NCI-H2227 treated with DMSO at 0.1 percent for 48 hours (cell line): ENCODE results near the gene PIGL.
"Not testable (repeated sequence)": the region's sequence is repeated elsewhere in the genome, so short reads cannot be mapped to it uniquely, and the experiment has no call there.

Experiments used
- DNase-seq: peaks from one replicate; lab custom pipeline; 2025; lab: John Stamatoyannopoulos, UW

The PIGL gene

GRCh38 chr17:16216341-16217001, 539 bp upstream of the PIGL start:
- not testable (repeated sequence) for DNase-seq

DNA sequence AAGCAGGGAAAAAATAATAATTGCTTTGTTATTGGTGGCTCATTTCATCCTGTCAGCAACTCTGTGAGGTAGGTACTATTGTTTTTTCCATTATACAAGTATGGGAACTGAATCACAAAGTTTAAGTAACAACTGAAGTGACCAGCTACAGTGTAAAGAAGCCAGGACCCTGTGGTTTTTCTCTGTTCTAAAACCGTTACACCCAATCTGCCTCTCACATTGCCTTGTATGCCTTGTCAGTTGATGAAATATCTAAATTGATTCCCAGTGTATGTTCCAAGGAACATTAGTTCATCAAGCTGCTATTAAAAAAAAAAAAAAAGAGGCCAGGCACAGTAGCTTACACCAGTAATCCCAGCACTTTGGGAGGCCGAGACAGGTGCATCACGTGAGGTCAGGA, 5.4 kb downstream of the PIGL start:
- DNase-seq, result no peak

GRCh38 chr17:16229912-16230561, 13.0 kb downstream of the PIGL start:
- DNase-seq, result not testable (repeated sequence)

GRCh38 chr17:16232391-16232790, 15.4 kb downstream of the PIGL start:
- no peak for DNase-seq

DNA sequence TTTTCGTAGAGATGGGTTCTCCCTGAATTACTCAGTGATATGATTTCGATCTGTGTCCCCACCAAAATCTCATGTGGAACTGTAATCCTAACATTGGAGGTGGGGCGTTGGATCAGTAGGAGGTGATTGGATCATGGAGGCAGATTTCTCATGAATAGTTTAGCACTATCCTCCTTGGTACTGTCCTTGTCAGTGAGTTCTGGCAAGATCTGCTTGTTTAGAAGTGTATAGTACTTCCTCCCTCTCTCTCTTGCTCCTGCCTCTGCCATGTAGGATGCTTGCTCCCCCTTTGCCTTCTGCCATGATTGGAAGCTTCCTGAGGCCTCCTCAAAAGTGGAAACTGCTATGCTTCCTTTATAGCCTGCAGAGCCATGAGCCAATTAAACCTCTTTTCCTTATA, 22.9 kb downstream of the PIGL start:
- DNase-seq, result no peak

DNA sequence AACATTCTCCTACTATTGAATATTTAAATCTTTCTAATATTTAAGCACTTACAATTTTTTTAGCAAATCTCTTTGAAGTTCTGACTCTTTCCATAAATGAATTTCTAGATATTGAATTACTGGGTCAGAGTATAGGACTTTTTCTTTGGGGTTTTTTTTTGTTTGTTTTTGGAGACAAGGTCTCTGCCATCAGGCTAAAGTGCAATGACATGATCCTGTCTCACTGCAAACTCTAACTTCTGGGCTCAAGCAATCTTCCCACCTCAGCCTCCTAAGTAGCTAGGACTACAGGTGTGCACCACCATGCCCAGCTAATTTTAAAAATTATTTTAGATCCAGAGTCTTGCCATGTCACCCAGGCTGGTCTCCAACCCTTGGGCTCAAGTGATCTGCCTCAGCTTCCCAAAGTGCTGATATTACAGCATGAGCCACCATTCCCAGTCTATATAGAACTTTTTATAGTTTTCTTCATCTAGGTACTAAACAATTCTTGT, 24.9 kb downstream of the PIGL start:
- no peak for DNase-seq

GRCh38 chr17:16243385-16243784, 26.4 kb downstream of the PIGL start:
- DNase-seq, result no peak

DNA sequence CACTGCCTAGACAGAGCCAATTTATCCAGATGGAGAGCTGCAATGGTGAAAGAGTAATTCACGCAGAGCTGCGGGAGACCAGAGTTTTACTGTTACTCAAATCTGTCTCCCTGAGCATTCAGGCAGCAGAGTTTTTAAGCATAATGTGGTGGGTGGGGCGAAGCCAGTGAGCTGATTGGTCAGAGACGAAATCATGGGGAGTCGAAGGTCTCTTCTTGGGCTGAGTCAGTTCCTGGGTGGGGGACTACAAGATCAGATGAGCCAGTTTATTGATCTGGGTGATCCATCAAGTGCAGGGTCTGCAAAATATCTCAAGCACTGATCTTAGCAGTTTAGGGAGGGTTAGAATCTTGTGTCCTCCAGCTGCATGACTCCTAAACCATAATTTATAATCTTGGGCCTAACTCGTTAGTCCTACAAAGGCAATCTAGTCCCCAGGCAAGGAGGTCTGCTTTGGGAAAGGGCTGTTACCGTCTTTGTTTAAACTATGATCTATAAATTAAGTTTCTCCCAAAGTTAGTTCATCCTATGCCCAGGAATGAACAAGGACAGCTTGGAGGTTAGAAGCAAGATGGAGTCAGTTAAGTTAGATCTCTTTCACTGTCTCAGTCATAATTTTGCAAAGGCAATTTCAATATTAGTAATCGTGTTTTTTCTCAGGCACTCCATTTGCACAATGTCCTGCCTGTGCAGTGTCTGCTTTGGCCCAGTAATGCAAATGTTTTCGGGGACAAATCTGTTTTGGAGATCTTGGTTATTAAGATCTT, 27.0 kb downstream of the PIGL start:
- DNase-seq, result no peak

- DNase-seq, result no peak
These were observed 30.6 kb downstream of the PIGL start for GRCh38 chr17:16247586-16247984.

GRCh38 chr17:16250635-16251034, 33.6 kb downstream of the PIGL start:
- DNase-seq, result no peak

DNA sequence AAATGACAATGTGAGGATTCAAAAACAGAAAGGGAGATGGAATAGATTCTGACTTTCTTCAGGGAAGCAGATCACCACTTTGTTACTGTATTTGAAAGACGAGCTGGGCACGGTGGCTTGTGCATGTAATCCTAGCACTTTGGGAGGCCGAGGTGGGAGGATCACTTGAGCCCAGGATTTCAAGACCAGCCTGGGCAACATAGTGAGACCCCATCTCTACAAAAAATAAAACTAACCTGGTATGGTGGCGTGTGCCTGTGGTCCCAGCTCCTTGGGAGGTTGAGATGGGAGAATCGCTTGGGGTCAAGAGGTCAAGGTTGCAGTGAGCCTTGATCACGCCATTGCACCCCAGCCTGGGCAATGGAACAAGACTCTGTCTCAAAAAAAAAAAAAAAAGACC, 34.0 kb downstream of the PIGL start:
- no peak for DNase-seq

DNA sequence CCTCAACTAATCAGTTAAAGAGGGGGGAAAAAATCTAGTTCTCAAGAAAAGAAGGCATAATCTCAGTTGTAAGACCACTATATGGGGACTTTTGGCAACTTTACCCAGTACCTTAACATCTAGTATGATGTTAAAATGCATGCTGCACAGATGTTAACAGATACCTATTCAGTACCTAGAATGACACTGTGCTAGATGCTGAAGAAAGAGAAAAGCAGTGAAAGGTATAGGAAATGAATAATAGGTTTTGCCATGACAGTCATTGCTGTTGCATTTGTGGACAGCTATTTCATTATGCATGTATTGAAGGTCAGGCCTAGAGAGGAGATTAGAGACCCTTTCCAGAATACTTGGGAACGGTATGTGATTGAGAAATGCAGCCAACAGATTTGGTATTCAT, 34.5 kb downstream of the PIGL start:
- no peak for DNase-seq

DNA sequence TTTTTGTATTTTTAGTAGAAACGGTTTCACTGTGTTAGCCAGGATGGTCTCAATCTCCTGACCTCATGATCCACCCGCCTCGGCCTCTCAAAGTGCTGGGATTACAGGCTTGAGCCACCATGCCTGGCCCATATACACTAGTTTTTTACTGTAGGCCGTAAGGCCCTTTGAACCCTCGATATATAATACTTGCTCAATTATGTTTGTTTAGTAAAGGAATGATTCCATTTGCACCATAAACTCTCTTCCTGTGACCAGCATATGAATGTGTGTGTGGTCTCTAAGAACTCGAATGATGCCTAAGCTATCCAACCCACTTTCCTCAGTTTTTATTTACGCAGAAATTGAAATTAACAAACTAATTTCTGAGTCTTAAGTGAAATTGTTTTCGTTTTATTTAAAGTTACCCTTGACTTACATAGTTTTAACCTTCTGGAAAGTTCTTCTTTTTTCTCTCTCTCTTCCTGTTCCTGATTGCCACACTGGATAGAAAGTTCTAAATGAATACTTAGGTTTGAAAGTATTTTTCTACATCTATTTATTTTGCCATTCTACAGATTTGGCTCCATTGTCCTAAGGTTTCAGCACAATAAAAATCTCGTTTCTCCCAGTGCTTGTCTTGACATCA, 37.9 kb downstream of the PIGL start:
- DNase-seq, result no peak

DNA sequence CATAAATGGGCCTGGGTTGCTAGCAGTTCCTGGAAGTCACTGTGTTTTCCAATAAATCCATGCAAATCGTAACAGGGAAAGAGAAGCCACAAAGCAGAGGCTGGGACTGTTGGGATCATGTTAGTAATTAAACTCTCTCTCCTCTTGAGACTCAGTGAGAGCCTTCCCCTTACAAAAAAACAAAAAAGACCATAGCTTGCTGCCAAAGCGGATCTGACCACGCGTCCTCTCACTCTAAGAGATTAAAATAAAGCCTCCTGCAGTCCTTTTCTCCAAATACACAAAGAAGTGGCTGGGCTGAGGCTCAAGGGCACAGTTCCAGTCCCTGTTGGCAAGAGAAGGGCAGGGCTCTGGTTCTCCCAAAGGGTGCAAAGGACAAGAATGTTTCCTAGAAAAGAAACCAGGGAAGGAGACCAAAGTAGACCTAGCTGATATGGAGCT, 38.5 kb downstream of the PIGL start:
- DNase-seq, result no peak

GRCh38 chr17:16258901-16259300, 41.9 kb downstream of the PIGL start:
- no peak for DNase-seq

- DNase-seq, result no peak
These were observed 42.9 kb downstream of the PIGL start for GRCh38 chr17:16259926-16260325.

DNA sequence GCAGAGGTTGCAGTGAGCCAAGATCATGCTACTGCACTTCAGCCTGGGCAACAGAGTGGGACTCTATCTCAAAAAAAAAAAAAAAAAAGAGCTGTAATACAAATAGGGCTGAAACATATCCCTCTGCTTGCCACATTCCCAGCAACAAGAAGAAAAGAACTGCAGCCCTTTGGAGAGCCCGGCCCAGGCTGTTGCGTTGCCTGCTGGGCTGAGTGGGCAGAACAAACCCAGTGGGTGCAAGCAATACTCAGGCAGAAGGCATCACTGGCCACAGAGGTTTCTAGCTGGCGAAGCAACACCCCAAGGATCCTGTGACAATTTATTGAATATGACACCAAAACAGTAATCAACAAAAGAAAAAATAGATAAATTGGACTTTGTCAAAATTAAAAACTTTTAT, 44.0 kb downstream of the PIGL start:
- no peak for DNase-seq

DNA sequence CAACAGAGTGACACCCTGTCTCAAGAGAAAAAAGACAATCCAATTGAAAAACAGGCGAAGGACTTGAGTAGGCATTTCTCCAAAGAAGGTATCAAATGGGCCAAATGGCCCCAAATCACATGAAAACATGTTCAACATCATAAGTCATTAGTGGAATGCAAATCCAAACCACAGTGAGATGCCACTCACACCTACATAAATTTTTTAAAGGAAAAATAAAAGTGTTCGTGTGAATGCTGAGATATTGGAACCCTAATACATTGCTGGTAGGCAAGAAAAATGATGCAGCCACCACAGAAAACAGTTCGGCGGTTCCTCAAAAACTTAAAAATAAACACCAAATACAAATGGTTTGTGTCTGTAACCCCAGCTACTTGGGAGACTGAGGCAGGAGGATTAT, 45.2 kb downstream of the PIGL start:
- no peak for DNase-seq

GRCh38 chr17:16267174-16267573, 50.2 kb downstream of the PIGL start:
- DNase-seq, result no peak

- no peak for DNase-seq
These were observed 52.6 kb downstream of the PIGL start for GRCh38 chr17:16269658-16270057.

DNA sequence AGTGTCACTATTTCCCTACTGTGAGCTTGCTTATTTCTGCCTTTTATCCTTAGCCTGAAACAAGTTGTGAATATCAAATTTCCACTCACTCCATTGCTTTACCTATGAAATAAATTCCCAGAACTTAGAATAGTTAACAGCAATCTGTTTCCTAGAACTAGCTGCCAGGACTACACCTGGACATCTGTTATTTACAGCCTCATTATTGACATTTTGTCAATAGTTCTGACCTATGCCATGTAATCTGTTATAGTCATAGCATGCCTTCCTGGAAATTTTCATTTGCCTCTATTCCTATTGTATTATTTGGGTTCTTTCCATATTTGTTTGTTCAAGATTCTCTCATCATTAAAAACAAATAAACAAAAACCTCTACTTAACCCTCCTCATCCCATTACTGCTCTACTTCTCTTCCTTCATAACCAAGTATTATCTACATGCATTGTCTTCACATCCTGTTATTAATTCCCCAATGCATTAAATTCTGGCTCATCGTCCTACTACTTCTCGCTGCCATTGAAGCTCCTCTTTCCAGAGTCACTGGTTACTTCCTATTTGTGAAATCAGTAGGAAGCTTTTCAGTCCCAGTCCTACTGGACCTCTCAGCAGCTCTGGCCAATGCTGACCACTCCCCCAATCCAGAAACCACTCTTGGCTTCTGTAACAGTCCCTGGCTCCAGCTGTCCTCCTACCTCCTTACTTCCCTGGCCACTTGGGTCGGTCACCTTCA, 55.3 kb downstream of the PIGL start:
- DNase-seq, result no peak

DNA sequence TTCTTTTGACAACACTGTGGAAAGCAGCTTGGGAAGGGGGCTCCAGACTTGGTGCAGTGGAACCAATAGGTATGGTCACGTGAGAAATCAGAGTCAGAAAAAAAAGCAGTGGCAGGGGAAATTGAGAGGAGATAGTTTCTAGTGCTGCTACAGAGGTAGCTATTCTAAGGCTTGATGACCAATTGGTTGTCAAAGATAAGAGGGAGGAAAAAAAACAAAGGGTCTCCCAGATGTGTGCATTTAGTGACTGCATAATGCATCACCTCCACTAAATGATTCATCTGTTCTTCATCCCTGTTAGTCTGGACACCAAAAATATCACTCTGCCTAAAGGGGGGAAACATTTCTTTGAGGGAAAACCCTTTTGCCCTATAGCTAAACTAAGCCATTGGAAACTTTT, 56.5 kb downstream of the PIGL start:
- DNase-seq, result no peak
